ENCODE results near the gene AP2A2.

- TF ChIP-seq CTCF (IDR thresholded peaks at IDR 0.05 in 8 of 11, conservative IDR thresholded peaks at IDR 0.05 in 3 of 11): no peak
- no peak for TF ChIP-seq POLR2AphosphoS5 (IDR thresholded peaks at IDR 0.05)
- TF ChIP-seq POLR2A (IDR thresholded peaks at IDR 0.05): no peak
Observed at GRCh38 chr11:917426-917825, 8.2 kb upstream of the AP2A2 start.
